K562 (cell line): Measurements from ENCODE around the gene PNPLA7. TPM values are rescaled to one million over a fixed set of nuclear protein-coding genes. Genes with fewer than 3 reads are reported as not detected.
A peak's percentile ranks its signal among the peaks of the same experiment; 100 is the strongest.

Source experiments
- ATAC-seq: fragments of 200-7000 bp; cut with Tn5 transposase; 3 replicates; pipeline ENCODE4 v1.9.1; 2020; ENCODE audit warnings: moderate library complexity
- BruUV-seq: library from RNA; stranded (reverse); fragments of 400-500 nt; replicated peaks from 2 replicates; lab custom pipeline; 2021; lab: Mats Ljungman, UMichigan
- CTCF ChIA-PET: fragments of 300-600 bp; formaldehyde crosslinking; extraction: SDS; loops from one replicate; lab custom pipeline; 2021; ENCODE audit warnings: low intra/inter-chr PET ratio; lab: Yijun Ruan, JAX
- POLR2A ChIA-PET: fragments of 300-600, 350-650 bp; sonication (Branson Sonifier 250); formaldehyde crosslinking; extraction: SDS; loops from one replicate; lab custom pipeline; 2021; ENCODE audit warnings: antibody characterized with exemption, inconsistent platforms; lab: Yijun Ruan, JAX
- DNase-seq, 4 experiments: peaks; one replicate each; pipeline versions ENCODE4 v3.0.0 to v3.0.0-alpha.2; 2011 to 2018; ENCODE audit warnings: low spot score in 3 of 4, mixed read lengths in 3 of 4; ENCODE audit errors: extremely low read depth in 1 of 4
- FAIRE-seq: peaks from 2 replicates; lab custom pipeline; 2011; peaks lifted over from hg19 to GRCh38; lab: Jason Lieb, UNC
- H2AFZ ChIP-seq: 2 replicates; pipeline ENCODE4 v1.6.0; 2011; ENCODE audit warnings: low read depth, low read length, control low read depth, inconsistent platforms
- H3K27ac ChIP-seq: fragments of 200-600 bp; 3 replicates; pipeline ENCODE4 v1.8.0; 2011; ENCODE audit warnings: low read depth, mild to moderate bottlenecking, control low read depth, inconsistent platforms, low read length, moderate library complexity, mixed read lengths; ENCODE audit errors: extremely low read depth
- H3K27me3 ChIP-seq, 2 experiments: fragments of 300-600 bp in 1 of 2; 2 replicates in 1 of 2; 3 replicates in 1 of 2; pipeline versions ENCODE4 v1.6.0 to v1.8.0; 2011; ENCODE audit warnings: inconsistent platforms in 2 of 2, low read length in 2 of 2, mild to moderate bottlenecking in 1 of 2, mixed read lengths in 1 of 2, moderate library complexity in 1 of 2; ENCODE audit not compliant: control insufficient read depth in 2 of 2, insufficient read depth in 2 of 2
- H3K36me3 ChIP-seq: fragments of 300-600 bp; 3 replicates; pipeline ENCODE4 v1.8.0; 2011; ENCODE audit warnings: mild to moderate bottlenecking, low read length, inconsistent platforms; ENCODE audit not compliant: control insufficient read depth, insufficient read depth
- H3K4me1 ChIP-seq, 2 experiments: fragments of 200-600 bp in 1 of 2; replicated peaks in 1 of 2; 2 replicates in 1 of 2; 3 replicates in 1 of 2; pipeline versions ENCODE4 v1.5.1 to v1.8.0; 2011; ENCODE audit warnings: inconsistent platforms in 2 of 2, low read length in 2 of 2, mild to moderate bottlenecking in 1 of 2, mixed read lengths in 1 of 2, moderate library complexity in 1 of 2; ENCODE audit not compliant: control insufficient read depth in 2 of 2, insufficient read depth in 2 of 2
- H3K4me2 ChIP-seq: 2 replicates; pipeline ENCODE4 v1.6.1; 2011; ENCODE audit warnings: low read length, control low read depth, inconsistent platforms, mixed read lengths; ENCODE audit not compliant: insufficient read depth
- H3K4me3 ChIP-seq: fragments of 200-600 bp; sonication (generic), shearing (Covaris generic); 2 replicates; pipeline ENCODE4 v1.5.1; 2016; ENCODE audit warnings: control low read depth, inconsistent platforms
- H3K79me2 ChIP-seq: fragments of 200-600 bp; 3 replicates; pipeline ENCODE4 v1.8.0; 2011; ENCODE audit warnings: low read length, inconsistent platforms; ENCODE audit not compliant: control insufficient read depth, insufficient read depth
- H3K9ac ChIP-seq, 2 experiments: 2 replicates each; pipeline versions ENCODE4 v1.6.0 to v1.6.1; 2011; ENCODE audit warnings: low read depth in 2 of 2, low read length in 2 of 2, control low read depth in 1 of 2, inconsistent platforms in 1 of 2, mild to moderate bottlenecking in 1 of 2, mixed read lengths in 1 of 2; ENCODE audit not compliant: insufficient read depth in 1 of 2
- H3K9me1 ChIP-seq: one replicate; pipeline ENCODE4 v1.6.0; 2011; ENCODE audit warnings: inconsistent platforms, mild to moderate bottlenecking, low read length, moderate library complexity; ENCODE audit not compliant: control insufficient read depth, insufficient read depth
- H3K9me3 ChIP-seq: replicated peaks from 2 replicates; pipeline ENCODE4 v1.5.1; 2011; ENCODE audit warnings: low read depth, low read length, inconsistent platforms; ENCODE audit not compliant: control insufficient read depth, insufficient read depth
- H4K20me1 ChIP-seq: replicated peaks from 2 replicates; pipeline ENCODE4 v1.6.1; 2011; ENCODE audit warnings: low read length, inconsistent platforms, mixed read lengths; ENCODE audit not compliant: control insufficient read depth, insufficient read depth
- BRF1 ChIP-seq: IDR thresholded peaks from 3 replicates; pipeline ENCODE4 v1.6.1; 2011; ENCODE audit warnings: borderline replicate concordance, mild to moderate bottlenecking; ENCODE audit not compliant: insufficient read length; ENCODE audit errors: extremely low read depth
- EP300 ChIP-seq: IDR thresholded peaks from 2 replicates; pipeline ENCODE4 v1.6.1; 2012; ENCODE audit warnings: low read length, improper control_type of control experiment
- FOXJ2 ChIP-seq: fragments of 200-800 bp; sonication (Bioruptor generic); IDR thresholded peaks from 2 replicates; pipeline ENCODE4 v1.6.1; 2016; ENCODE audit warnings: missing genetic modification characterization, missing compliant biosample characterization
- PTTG1 ChIP-seq: fragments of 450-650 bp; IDR thresholded peaks from 2 replicates; pipeline ENCODE4 v1.6.1; 2016; ENCODE audit warnings: low read depth, mild to moderate bottlenecking, missing genetic modification characterization, missing compliant biosample characterization
- RBM34 ChIP-seq: fragments of 200-400 bp; formaldehyde crosslinking; IDR thresholded peaks from 2 replicates; pipeline ENCODE4 v1.6.1; 2018; ENCODE audit warnings: low read length, borderline replicate concordance; ENCODE audit not compliant: insufficient read depth
- TAF9B ChIP-seq: fragments of 450-650 bp; IDR thresholded peaks from 2 replicates; pipeline ENCODE4 v1.6.1; 2018; ENCODE audit warnings: mild to moderate bottlenecking; ENCODE audit not compliant: partially characterized antibody
- WGBS: fragments of 100-300 bp; shearing (Covaris generic); methylation state at CpG from one replicate; pipeline ENCODE4 v1.1.6; 2016; ENCODE audit warnings: low coverage, mixed read lengths; ENCODE audit not compliant: insufficient coverage; ENCODE audit errors: missing lambda C conversion rate; 5-methylcytosine and 5-hydroxymethylcytosine counted together
- in situ Hi-C: fragments of 300-500 bp; cut with MboI; formaldehyde crosslinking; loops from 4 replicates; pipeline ENCODE4 v1.15.0; 2018; ENCODE audit warnings: inconsistent platforms, mixed read lengths
- intact Hi-C: fragments of 100-400 bp; cut with micrococcal nuclease; formaldehyde crosslinking; loops from 2 replicates; pipeline ENCODE4 v1.14.2; 2022
- polyA plus RNA-seq, 8 experiments: library from polyadenylated mRNA; depleted of rRNA in 4 of 8; stranded (reverse) in 5 of 8; unstranded in 3 of 8; fragments of >200 nt; fragmentation: Nextera tagmentation in 2 of 8; fragmentation: Illumina TruSeq in 1 of 8; extraction: Ambion mirVana in 2 of 8; extraction: Trizol in 1 of 8; gene quantifications; 2 replicates each; pipeline versions ENCODE4 v1.2.1 to v1.2.3, GENCODE V29; 2011 to 2014; ENCODE audit warnings: inconsistent platforms in 1 of 8, missing spikeins in 1 of 8
- total RNA-seq, 7 experiments: library from RNA; depleted of rRNA in 6 of 7; stranded (reverse); fragments of >200 nt in 6 of 7; fragmentation: Illumina TruSeq in 2 of 7; extraction: Trizol in 2 of 7; gene quantifications; 2 replicates each; pipeline versions ENCODE4 v1.2.1 to v1.2.3, GENCODE V29; 2011 to 2021; ENCODE audit warnings: low replicate concordance in 1 of 7

The PNPLA7 gene
- total and polyA plus RNA-seq, 9 of the 15 experiments (the other 6 are each of a cell fraction or from before 2014, with no cell fraction given): 0.01 to 0.85 (median 0.19) TPM; not detected in 1

GRCh38 chr9:137416006-137416562, 134.1 kb downstream of the PNPLA7 start:
- Histone ChIP-seq H3K4me1 (peaks cover 20 to 52% of the 10 kb centered on the region in 2 experiments), H3K4me2 (no peak overlapping the region), H3K79me2 (peaks cover 65% of the 10 kb centered on the region), H3K27me3 (no peaks in the 10 kb centered on the region), H4K20me1 (no peaks in the 10 kb centered on the region), H3K9ac (0 out of 4 replicates have a peak overlapping the region, but pooled peaks of 1 of the 2 experiments have one; percentile 40), H3K9me3 (no peaks in the 10 kb centered on the region), H2AFZ (no peak overlapping the region), H3K9me1 (no peaks in the 10 kb centered on the region), H3K36me3 (peaks cover 5% of the 10 kb centered on the region; the same call in 2 of the 3 replicates), H3K27ac (no peak overlapping the region), H3K4me3 (no peak overlapping the region)
- intact Hi-C loops: no loop called here
- CTCF ChIA-PET: no interaction called here
- DNase-seq: no peak
- TF ChIP-seq PTTG1 (tag) (no peak), TAF9B (no peak), FOXJ2 (tag) (no peak), RBM34 (no peak), EP300 (no peak), BRF1 (no peak)
- 95% methylated on average over 15 of the region's 23 CpGs for WGBS
- BruUV-seq: no TSS peak
- ATAC-seq: no peak
- no peak for FAIRE-seq
- in situ Hi-C loops: no loop called here
- POLR2A ChIA-PET: interaction anchor here (0.7 kb wide), 1 partner anchor 114 kb away, joined by 3 read pairs; the partner anchor contains the start of gene NRARP
